Measurements from ENCODE around the gene UBE2E2.

The UBE2E2 gene

GRCh38 chr3:23461069-23461468 is 257.9 kb downstream of the UBE2E2 start:
- H3K4me3 ChIP-seq (ENCODE audit: low read depth, low read length): no peak overlapping the region
- TF ChIP-seq CTCF (IDR thresholded peaks at IDR 0.05; ENCODE audit: borderline replicate concordance, insufficient read depth, low read depth, low read length): no peak

- no peak for TF ChIP-seq CTCF (IDR thresholded peaks at IDR 0.05; ENCODE audit: borderline replicate concordance, insufficient read depth, low read depth, low read length)
- no peak overlapping the region for H3K4me3 ChIP-seq (ENCODE audit: low read depth, low read length)
Measured at GRCh38 chr3:23463791-23464190, 260.7 kb downstream of the UBE2E2 start.

GRCh38 chr3:23465569-23465968 is 262.4 kb downstream of the UBE2E2 start:
- H3K4me3 ChIP-seq (ENCODE audit: low read depth, low read length): no peak overlapping the region
- no peak for TF ChIP-seq CTCF (IDR thresholded peaks at IDR 0.05; ENCODE audit: borderline replicate concordance, insufficient read depth, low read depth, low read length)

- no peak for TF ChIP-seq CTCF (IDR thresholded peaks at IDR 0.05; ENCODE audit: borderline replicate concordance, insufficient read depth, low read depth, low read length)
- H3K4me3 ChIP-seq (ENCODE audit: low read depth, low read length): no peak overlapping the region
Measured at GRCh38 chr3:23468203-23468602, 265.1 kb downstream of the UBE2E2 start.

- H3K4me3 ChIP-seq (ENCODE audit: low read depth, low read length): no peak overlapping the region
- no peak for TF ChIP-seq CTCF (IDR thresholded peaks at IDR 0.05; ENCODE audit: borderline replicate concordance, insufficient read depth, low read depth, low read length)
Measured at GRCh38 chr3:23474580-23475357, 271.6 kb downstream of the UBE2E2 start.

GRCh38 chr3:23475446-23475845 is 272.3 kb downstream of the UBE2E2 start:
- no peak overlapping the region for H3K4me3 ChIP-seq (ENCODE audit: low read depth, low read length)
- TF ChIP-seq CTCF (IDR thresholded peaks at IDR 0.05; ENCODE audit: borderline replicate concordance, insufficient read depth, low read depth, low read length): no peak

- no peak for TF ChIP-seq CTCF (IDR thresholded peaks at IDR 0.05; ENCODE audit: borderline replicate concordance, insufficient read depth, low read depth, low read length)
- no peak overlapping the region for H3K4me3 ChIP-seq (ENCODE audit: low read depth, low read length)
Measured at GRCh38 chr3:23479026-23479425, 275.9 kb downstream of the UBE2E2 start.
